Kidney (tissue), 14 donors: ENCODE results near the gene ARSJ. TPM values are rescaled to one million over a fixed set of nuclear protein-coding genes. Genes with fewer than 3 reads are reported as not detected.

Source experiments
- DNase-seq, 5 donors: peaks; one replicate each; pipeline ENCODE4 v3.0.0-alpha.2; 2013 to 2020
- FAIRE-seq: peaks from 2 replicates; lab custom pipeline; 2012; peaks lifted over from hg19 to GRCh38; lab: Jason Lieb, UNC
- H3K27ac ChIP-seq, 2 donors: one replicate each; pipeline ENCODE4 v1.7.0; 2013; ENCODE audit warnings: low read depth in 2 of 2, low read length in 2 of 2, inconsistent platforms in 1 of 2
- H3K27me3 ChIP-seq: one replicate; pipeline ENCODE4 v1.7.1; 2013; ENCODE audit warnings: low read length, inconsistent platforms; ENCODE audit not compliant: control insufficient read depth, insufficient read depth
- H3K36me3 ChIP-seq, 3 donors: one replicate each; pipeline versions ENCODE4 v1.7.0 to v1.7.1; 2013; ENCODE audit warnings: low read length in 3 of 3, control low read depth in 1 of 3, inconsistent platforms in 1 of 3; ENCODE audit not compliant: insufficient read depth in 3 of 3, control insufficient read depth in 2 of 3
- H3K4me1 ChIP-seq, 3 donors: one replicate each; pipeline versions ENCODE4 v1.7.0 to v1.7.1; 2013; ENCODE audit warnings: low read length in 3 of 3, inconsistent platforms in 1 of 3, low read depth in 1 of 3; ENCODE audit not compliant: control insufficient read depth in 2 of 3, insufficient read depth in 2 of 3
- H3K4me3 ChIP-seq, 3 donors: one replicate each; pipeline versions ENCODE4 v1.7.0 to v1.8.1; 2013; ENCODE audit warnings: low read length in 3 of 3, control low read depth in 1 of 3, inconsistent platforms in 1 of 3
- H3K9ac ChIP-seq, 3 donors: one replicate each; pipeline versions ENCODE4 v1.7.0 to v1.7.1; 2013; ENCODE audit warnings: low read length in 3 of 3, control low read depth in 1 of 3, inconsistent platforms in 1 of 3
- H3K9me3 ChIP-seq, 3 donors: one replicate each; pipeline versions ENCODE4 v1.7.0 to v1.7.1; 2013; ENCODE audit warnings: low read length in 3 of 3, control low read depth in 1 of 3, inconsistent platforms in 1 of 3; ENCODE audit not compliant: control insufficient read depth in 2 of 3, insufficient read depth in 1 of 3
- intact Hi-C: fragments of 100-400 bp; cut with DNase I; formaldehyde crosslinking; loops from one replicate; pipeline ENCODE4 v1.11.1; 2022
- polyA plus RNA-seq: library from polyadenylated mRNA; stranded (reverse); fragments of 350-450 nt; fragmentation: Illumina TruSeq; extraction: RNeasy Lipid Tissue Mini Kit (QIAGEN cat#74804); gene quantifications from one replicate; pipeline ENCODE4 v1.2.3, GENCODE V29; 2014; ENCODE audit warnings: low read depth, low replicate concordance; ENCODE audit not compliant: insufficient read depth
- total RNA-seq: library from RNA; stranded (reverse); fragmentation: NEBNext Ultra II Directional; extraction: Animal tissue kit (Norgen Biotek cat#: 25700); gene quantifications from one replicate; pipeline ENCODE4 v1.2.1, GENCODE V29; 2021
- TF ChIP-seq, protein P1 (sequence below): IDR thresholded peaks from 3 replicates; pipeline ENCODE4 v1.5.1; 2012; ENCODE audit warnings: mild to moderate bottlenecking, moderate library complexity, borderline replicate concordance; ENCODE audit not compliant: insufficient read depth; ENCODE audit errors: extremely low read depth
- donor health status: control.
- donor health status: control.
- donor health status: control.
- donor health status: control.
- donor health status: control.
- donor health status: DM: yes; HTN: yes; CAD: no.
- donor health status: Normal renal cell carcinoma (clear cell type).

ARSJ gene
- total and polyA plus RNA-seq, 2 donors from 2014 or later = 3.6 to 16.7 TPM

DNA sequence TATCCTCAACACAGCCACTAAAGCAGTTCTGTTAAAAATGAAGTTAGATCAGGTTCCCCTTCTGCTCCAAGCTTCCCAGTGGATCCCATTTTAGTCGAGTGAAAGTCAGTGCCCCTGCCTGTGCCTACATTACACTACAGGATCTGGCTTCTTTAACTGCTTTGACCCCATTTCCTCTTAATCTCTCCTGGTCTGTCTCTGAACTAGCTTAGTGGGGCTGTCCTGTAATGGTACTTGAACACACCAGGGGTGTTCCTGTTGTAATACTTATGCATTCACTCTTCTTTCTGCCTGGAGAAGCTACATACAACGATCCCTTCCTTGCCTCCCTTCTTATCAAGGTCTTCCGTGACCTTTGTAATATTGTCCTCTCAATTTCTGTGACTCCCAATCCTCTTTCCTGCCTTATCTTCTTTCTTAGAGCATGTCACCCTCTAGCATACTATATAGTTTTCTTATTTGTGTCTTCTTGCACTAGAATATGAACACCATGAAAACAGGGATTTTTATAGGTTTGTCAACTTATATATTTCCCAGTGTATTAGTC is 16.7 kb downstream of the ARSJ start:
- intact Hi-C loops = no loop called here
- H3K4me3 ChIP-seq = no peak overlapping the region
- H3K9me3 ChIP-seq = no peaks in the 10 kb centered on the region
- FAIRE-seq (no peak), DNase-seq (no peak)
- peaks cover 0 to 5% (median 0%) of the 10 kb centered on the region in 3 donors for H3K4me1 ChIP-seq
- H3K9ac ChIP-seq = no peak overlapping the region
- TF ChIP-seq, protein P1, sequence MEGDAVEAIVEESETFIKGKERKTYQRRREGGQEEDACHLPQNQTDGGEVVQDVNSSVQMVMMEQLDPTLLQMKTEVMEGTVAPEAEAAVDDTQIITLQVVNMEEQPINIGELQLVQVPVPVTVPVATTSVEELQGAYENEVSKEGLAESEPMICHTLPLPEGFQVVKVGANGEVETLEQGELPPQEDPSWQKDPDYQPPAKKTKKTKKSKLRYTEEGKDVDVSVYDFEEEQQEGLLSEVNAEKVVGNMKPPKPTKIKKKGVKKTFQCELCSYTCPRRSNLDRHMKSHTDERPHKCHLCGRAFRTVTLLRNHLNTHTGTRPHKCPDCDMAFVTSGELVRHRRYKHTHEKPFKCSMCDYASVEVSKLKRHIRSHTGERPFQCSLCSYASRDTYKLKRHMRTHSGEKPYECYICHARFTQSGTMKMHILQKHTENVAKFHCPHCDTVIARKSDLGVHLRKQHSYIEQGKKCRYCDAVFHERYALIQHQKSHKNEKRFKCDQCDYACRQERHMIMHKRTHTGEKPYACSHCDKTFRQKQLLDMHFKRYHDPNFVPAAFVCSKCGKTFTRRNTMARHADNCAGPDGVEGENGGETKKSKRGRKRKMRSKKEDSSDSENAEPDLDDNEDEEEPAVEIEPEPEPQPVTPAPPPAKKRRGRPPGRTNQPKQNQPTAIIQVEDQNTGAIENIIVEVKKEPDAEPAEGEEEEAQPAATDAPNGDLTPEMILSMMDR = no peak
- no peaks in the 10 kb centered on the region for H3K36me3 ChIP-seq
- H3K27me3 ChIP-seq = no peaks in the 10 kb centered on the region
- H3K27ac ChIP-seq = no peak overlapping the region

DNA sequence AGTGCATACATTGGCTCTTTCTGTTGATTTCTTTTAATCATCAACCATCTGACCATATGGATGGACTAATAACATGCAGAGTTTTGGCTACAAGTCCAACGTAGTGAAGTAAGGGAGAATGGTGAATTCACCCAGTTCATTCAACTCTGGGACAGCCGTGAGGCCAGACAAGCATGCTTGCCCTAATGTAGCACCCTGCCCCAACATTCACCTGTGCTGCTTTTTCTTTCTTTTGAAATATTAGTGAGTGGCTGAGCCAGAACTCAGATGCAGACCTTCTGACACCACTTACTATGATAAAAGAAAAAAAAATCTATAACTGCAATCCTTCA is 17.5 kb downstream of the ARSJ start:
- Histone ChIP-seq H3K27me3 (no peaks in the 10 kb centered on the region), H3K4me1 (peaks cover 0 to 5% (median 0%) of the 10 kb centered on the region in 3 donors), H3K9ac (no peak overlapping the region), H3K27ac (no peak overlapping the region), H3K9me3 (no peaks in the 10 kb centered on the region), H3K36me3 (no peaks in the 10 kb centered on the region), H3K4me3 (no peak overlapping the region)
- TF ChIP-seq, protein P1 = no peak
- intact Hi-C loops = no loop called here
- no peak for DNase-seq
- no peak for FAIRE-seq

DNA sequence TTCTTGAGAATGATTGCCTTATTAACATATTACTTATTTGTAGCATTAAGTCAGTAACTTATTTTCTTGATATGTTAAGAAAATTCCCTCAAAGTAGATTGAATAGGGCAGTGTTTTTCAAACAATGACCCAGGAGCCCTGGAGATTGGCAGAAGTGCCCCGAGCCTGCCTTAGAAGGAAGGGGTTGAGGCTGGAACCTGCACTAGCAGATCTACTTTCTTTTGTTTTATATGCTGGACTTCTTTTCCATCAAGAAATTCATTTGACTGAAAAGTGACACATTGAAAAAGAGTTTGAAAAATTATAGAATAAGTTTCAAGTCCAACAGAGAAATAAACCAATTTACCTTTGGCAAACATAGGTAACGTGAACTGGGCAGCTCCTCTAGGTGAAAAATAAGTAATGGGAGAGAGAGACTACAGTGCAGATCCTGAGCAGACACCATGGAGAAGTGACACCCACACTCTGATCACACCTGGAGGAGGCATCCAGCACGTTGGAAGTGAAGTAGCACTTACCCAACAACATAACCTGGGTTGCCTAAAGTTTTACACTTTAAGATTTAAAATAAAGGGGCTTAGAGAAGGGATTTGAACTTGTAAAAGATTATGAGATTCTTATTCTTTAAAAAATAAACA is 18.6 kb downstream of the ARSJ start:
- Histone ChIP-seq H3K4me1 (peaks cover 0 to 5% (median 0%) of the 10 kb centered on the region in 3 donors), H3K9me3 (no peaks in the 10 kb centered on the region), H3K27me3 (no peaks in the 10 kb centered on the region), H3K36me3 (no peaks in the 10 kb centered on the region), H3K9ac (no peak overlapping the region), H3K4me3 (no peak overlapping the region), H3K27ac (no peak overlapping the region)
- intact Hi-C loops = no loop called here
- TF ChIP-seq, protein P1 = no peak
- DNase-seq (no peak), FAIRE-seq (no peak)

- Histone ChIP-seq H3K4me1 (peaks cover 0 to 5% (median 0%) of the 10 kb centered on the region in 3 donors), H3K4me3 (no peak overlapping the region), H3K36me3 (no peaks in the 10 kb centered on the region), H3K27ac (no peak overlapping the region), H3K9ac (no peak overlapping the region), H3K9me3 (no peaks in the 10 kb centered on the region), H3K27me3 (no peaks in the 10 kb centered on the region)
- intact Hi-C loops = no loop called here
- TF ChIP-seq, protein P1 = no peak
- no peak for FAIRE-seq
- no peak for DNase-seq
Observed at GRCh38 chr4:113959539-113959937, 19.9 kb downstream of the ARSJ start.
